Brain microvascular endothelial cell (primary cell): ENCODE data around the gene ADAM33.

ENCODE experiments used
- DNase-seq: peaks from one replicate; pipeline ENCODE4 v3.0.0-alpha.2; 2020
- H3K27ac ChIP-seq: fragments of 250-450 bp; sonication (Bioruptor Pico); 2 replicates; pipeline ENCODE4 v1.5.1; 2020; ENCODE audit warnings: mild to moderate bottlenecking, moderate library complexity
- H3K27me3 ChIP-seq: fragments of 250-450 bp; sonication (Bioruptor Pico); replicated peaks from 2 replicates; pipeline ENCODE4 v1.5.1; 2020; ENCODE audit warnings: mild to moderate bottlenecking
- H3K36me3 ChIP-seq: fragments of 250-450 bp; sonication (Bioruptor Pico); replicated peaks from 2 replicates; pipeline ENCODE4 v1.5.1; 2020; ENCODE audit warnings: mild to moderate bottlenecking
- H3K4me3 ChIP-seq: 2 replicates; pipeline ENCODE4 v1.5.1; 2011; ENCODE audit warnings: low read depth, mild to moderate bottlenecking, control low read depth, low read length, moderate library complexity
- in situ Hi-C: cut with HindIII; loops from 2 replicates; pipeline ENCODE4 v1.10.0; 2017; ENCODE audit warnings: low sequenced_read_pairs, low pct_ligation_motif_present
- TF ChIP-seq, protein P1 (sequence below): IDR thresholded peaks from 2 replicates; pipeline ENCODE4 v1.5.1; 2011; ENCODE audit warnings: low read depth, mild to moderate bottlenecking, moderate library complexity, low read length, control low read depth, inconsistent platforms; ENCODE audit errors: missing control alignments

Gene ADAM33

DNA sequence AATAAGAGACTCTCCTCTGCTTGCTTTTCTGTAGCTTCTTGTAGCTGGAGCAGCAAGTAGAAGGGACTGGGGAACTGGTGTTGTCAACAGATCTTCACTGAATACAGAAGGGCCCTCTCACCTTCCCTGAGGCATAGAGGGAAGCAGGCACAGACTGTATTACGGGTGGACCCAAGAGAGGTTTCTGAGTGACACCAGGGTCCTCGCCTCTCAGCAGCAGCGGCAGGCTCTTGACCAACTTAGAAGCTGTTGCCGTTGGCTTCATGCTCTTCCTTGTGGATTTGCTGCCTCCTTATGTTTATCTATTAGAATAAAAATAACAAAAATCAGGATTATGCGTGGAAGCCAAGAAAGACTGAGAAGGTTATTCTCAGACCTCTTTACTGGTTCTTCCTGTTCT lies 50.3 kb downstream of the ADAM33 start:
- no peak for DNase-seq

DNA sequence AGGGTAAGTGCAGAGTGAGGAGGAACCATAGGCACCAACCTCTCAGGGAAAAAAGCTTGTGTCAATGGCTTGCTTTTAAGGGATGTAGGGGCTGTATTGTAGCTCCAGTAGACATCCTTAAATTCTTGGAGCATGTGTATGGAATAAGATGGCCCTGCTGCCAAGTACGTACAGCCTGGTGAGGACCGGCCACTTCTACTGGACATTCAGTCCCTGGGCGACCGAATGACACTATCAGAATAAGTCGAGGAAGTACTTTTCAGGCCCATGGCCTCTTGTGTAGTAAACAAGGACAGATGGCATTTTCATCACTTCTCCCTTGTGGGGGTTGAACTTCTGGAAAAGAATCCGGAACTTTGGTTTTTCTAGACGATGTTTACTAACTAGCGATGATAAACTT lies 51.4 kb downstream of the ADAM33 start:
- DNase-seq, result no peak
- no peak overlapping the region for H3K4me3 ChIP-seq
- no peaks in the 10 kb centered on the region for H3K27me3 ChIP-seq
- in situ Hi-C loops, result no loop called here
- H3K27ac ChIP-seq, result no peak overlapping the region
- TF ChIP-seq, protein P1, sequence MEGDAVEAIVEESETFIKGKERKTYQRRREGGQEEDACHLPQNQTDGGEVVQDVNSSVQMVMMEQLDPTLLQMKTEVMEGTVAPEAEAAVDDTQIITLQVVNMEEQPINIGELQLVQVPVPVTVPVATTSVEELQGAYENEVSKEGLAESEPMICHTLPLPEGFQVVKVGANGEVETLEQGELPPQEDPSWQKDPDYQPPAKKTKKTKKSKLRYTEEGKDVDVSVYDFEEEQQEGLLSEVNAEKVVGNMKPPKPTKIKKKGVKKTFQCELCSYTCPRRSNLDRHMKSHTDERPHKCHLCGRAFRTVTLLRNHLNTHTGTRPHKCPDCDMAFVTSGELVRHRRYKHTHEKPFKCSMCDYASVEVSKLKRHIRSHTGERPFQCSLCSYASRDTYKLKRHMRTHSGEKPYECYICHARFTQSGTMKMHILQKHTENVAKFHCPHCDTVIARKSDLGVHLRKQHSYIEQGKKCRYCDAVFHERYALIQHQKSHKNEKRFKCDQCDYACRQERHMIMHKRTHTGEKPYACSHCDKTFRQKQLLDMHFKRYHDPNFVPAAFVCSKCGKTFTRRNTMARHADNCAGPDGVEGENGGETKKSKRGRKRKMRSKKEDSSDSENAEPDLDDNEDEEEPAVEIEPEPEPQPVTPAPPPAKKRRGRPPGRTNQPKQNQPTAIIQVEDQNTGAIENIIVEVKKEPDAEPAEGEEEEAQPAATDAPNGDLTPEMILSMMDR, result no peak
- no peaks in the 10 kb centered on the region for H3K36me3 ChIP-seq

More for the DNA sequence above, 50.3 kb downstream of the ADAM33 start:
- Histone ChIP-seq H3K27me3 (no peaks in the 10 kb centered on the region), H3K36me3 (no peaks in the 10 kb centered on the region), H3K4me3 (no peak overlapping the region), H3K27ac (no peak overlapping the region)
- TF ChIP-seq, protein P1, result no peak
- in situ Hi-C loops, result no loop called here

DNA sequence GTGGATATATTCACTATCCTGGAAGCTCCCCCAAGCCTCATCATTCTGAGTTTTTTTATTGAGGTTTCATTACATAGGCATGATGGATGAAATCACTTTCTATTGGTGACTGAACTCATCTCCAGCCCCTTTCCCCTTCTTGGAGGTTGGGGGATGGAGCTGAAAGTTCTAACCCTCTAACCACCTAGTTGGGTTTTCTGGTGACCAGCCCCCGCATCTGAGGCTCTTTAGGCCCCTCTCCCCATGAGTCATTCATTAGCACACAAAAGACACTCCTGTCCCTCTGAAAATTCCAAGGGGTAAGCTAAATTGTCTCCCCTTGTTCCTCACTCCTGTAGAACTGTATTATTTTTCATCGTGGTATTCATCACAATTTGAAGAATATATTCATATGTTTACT lies 51.9 kb downstream of the ADAM33 start:
- TF ChIP-seq, protein P1, result no peak
- no peak for DNase-seq
- in situ Hi-C loops, result no loop called here
- H3K27ac ChIP-seq, result no peak overlapping the region
- no peaks in the 10 kb centered on the region for H3K36me3 ChIP-seq
- H3K4me3 ChIP-seq, result no peak overlapping the region
- H3K27me3 ChIP-seq, result no peaks in the 10 kb centered on the region

DNA sequence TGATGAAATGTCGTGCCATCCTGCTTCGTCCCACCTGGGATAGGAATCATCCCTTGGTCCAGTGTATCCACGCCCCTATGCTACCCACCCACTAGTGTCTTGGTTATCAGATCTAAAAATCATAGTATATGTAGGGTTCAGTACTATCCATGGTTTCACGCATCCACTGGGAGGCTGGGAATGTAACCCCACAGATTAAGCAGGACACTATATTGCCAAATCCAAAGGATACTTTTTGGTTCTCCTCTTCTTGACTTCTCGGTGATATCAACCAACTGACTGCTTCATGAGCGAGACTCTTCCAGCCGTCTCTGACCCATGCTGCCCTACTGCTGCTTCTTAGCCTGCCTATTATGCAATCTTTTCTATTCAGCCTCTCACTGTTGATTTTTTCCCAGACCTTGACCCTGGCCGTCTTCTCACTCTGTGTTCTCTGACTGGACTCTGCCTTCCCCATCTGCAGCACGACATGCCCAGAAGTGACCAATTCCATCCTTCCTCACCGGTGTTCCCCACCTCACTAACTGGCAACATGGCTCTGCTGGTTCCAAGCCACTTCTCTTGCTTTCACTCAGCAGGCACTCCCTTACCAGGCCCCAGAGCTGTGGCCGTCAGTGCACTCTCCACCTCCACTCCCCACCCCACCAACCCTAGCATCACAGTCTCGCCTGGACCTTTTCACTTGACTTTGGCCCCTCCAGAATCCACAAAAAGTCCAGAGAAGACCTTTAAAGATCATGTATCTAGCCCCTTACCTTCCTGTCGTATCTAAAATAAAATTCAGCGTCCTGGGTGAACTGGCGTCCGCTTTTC lies 53.1 kb downstream of the ADAM33 start:
- H3K4me3 ChIP-seq, result no peak overlapping the region
- no peak overlapping the region for H3K27ac ChIP-seq
- no peaks in the 10 kb centered on the region for H3K36me3 ChIP-seq
- no peak for DNase-seq
- TF ChIP-seq, protein P1, result no peak
- in situ Hi-C loops, result no loop called here
- H3K27me3 ChIP-seq, result no peaks in the 10 kb centered on the region

DNA sequence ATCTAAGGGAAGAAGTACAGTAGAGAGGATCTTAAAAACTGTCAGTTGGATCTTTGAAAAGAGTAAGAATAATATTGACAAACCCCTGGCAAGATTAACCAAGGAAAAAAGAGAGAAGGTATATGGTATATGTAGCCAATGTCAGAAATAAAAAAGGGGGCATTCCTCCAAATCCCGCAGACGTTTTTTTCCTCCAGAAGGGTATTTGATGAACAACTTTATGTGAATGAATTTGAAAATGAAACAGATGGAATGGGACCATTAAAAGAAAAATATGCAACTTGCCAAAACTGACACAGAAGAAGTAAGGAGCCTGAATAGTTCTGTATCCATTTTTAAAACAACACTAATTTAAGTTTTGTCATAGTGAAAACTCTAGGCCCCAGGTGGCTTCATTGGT lies 54.3 kb downstream of the ADAM33 start:
- no peaks in the 10 kb centered on the region for H3K36me3 ChIP-seq
- in situ Hi-C loops, result no loop called here
- H3K4me3 ChIP-seq, result no peak overlapping the region
- DNase-seq, result no peak
- no peaks in the 10 kb centered on the region for H3K27me3 ChIP-seq
- TF ChIP-seq, protein P1, result no peak
- H3K27ac ChIP-seq, result no peak overlapping the region

DNA sequence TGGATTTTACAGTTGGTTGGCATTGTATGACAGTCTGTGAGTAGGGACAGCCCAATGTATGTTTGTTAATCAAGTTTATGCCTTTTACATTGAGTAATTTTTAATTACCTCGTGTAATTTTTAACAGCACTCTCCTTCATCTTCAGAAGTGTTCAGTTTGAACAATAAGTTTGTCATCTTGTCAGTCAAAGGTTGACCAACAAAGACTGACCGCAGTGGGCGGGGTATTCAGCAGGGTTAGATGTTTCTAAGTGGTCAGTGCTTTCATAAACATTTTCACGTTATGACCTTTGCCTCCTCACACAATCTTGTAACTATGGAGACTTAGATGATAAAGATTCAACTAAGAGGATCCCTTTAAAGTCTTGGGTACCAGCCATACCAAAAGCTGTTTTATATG lies 59.4 kb downstream of the ADAM33 start:
- Histone ChIP-seq H3K36me3 (no peaks in the 10 kb centered on the region), H3K27ac (no peak overlapping the region), H3K4me3 (no peak overlapping the region), H3K27me3 (no peaks in the 10 kb centered on the region)
- DNase-seq, result no peak
- in situ Hi-C loops, result no loop called here
- TF ChIP-seq, protein P1, result no peak
